DLD1 (cell line): ENCODE measurements around the gene PSME3IP1.

Source experiments
- in situ Hi-C: cut with HindIII; loops from 2 replicates; pipeline ENCODE4 v1.10.0; 2017; ENCODE audit warnings: low sequenced_read_pairs

The PSME3IP1 gene

GRCh38 chr16:57146040-57146647, 39.7 kb downstream of the PSME3IP1 start:
- in situ Hi-C loops, result loop anchor here (10.0 kb wide), 1 partner anchor 71 kb away; no protein-coding TSS in a partner anchor

GRCh38 chr16:57145046-57146021, 40.5 kb downstream of the PSME3IP1 start:
- in situ Hi-C loops, result loop anchor here (10.0 kb wide), 1 partner anchor 71 kb away; no protein-coding TSS in a partner anchor

GRCh38 chr16:57144027-57144426, 41.8 kb downstream of the PSME3IP1 start:
- in situ Hi-C loops, result loop anchor here (10.0 kb wide), 1 partner anchor 69 kb away; no protein-coding TSS in a partner anchor

- in situ Hi-C loops, result loop anchor here (10.0 kb wide), 1 partner anchor 69 kb away; no protein-coding TSS in a partner anchor
These were observed 42.5 kb downstream of the PSME3IP1 start for GRCh38 chr16:57143149-57143921.

- in situ Hi-C loops, result loop anchor here (10.0 kb wide), 1 partner anchor 67 kb away; no protein-coding TSS in a partner anchor
These were observed 43.8 kb downstream of the PSME3IP1 start for GRCh38 chr16:57141822-57142631.

- in situ Hi-C loops, result loop anchor here (10.0 kb wide), 1 partner anchor 66 kb away; no protein-coding TSS in a partner anchor
These were observed 44.7 kb downstream of the PSME3IP1 start for GRCh38 chr16:57140931-57141668.

GRCh38 chr16:57138281-57138935, 47.4 kb downstream of the PSME3IP1 start:
- in situ Hi-C loops, result no loop called here

- in situ Hi-C loops, result no loop called here
These were observed 48.1 kb downstream of the PSME3IP1 start for GRCh38 chr16:57137566-57138273.

- in situ Hi-C loops, result no loop called here
These were observed 48.8 kb downstream of the PSME3IP1 start for GRCh38 chr16:57137043-57137442.

- in situ Hi-C loops, result no loop called here
These were observed 50.9 kb downstream of the PSME3IP1 start for GRCh38 chr16:57134982-57135381.

GRCh38 chr16:57133886-57134285, 52.0 kb downstream of the PSME3IP1 start:
- in situ Hi-C loops, result no loop called here

GRCh38 chr16:57133031-57133430, 52.8 kb downstream of the PSME3IP1 start:
- in situ Hi-C loops, result no loop called here

- in situ Hi-C loops, result no loop called here
These were observed 53.4 kb downstream of the PSME3IP1 start for GRCh38 chr16:57132470-57132869.

GRCh38 chr16:57131351-57131970, 54.4 kb downstream of the PSME3IP1 start:
- in situ Hi-C loops, result no loop called here

- in situ Hi-C loops, result no loop called here
These were observed 54.9 kb downstream of the PSME3IP1 start for GRCh38 chr16:57130950-57131321.

GRCh38 chr16:57128771-57129389, 57.0 kb downstream of the PSME3IP1 start:
- in situ Hi-C loops, result no loop called here

- in situ Hi-C loops, result no loop called here
These were observed 58.0 kb downstream of the PSME3IP1 start for GRCh38 chr16:57127836-57128235.
